Measurements from ENCODE around the gene SRC. TPM values are rescaled to one million over a fixed set of nuclear protein-coding genes. Genes with fewer than 3 reads are reported as not detected.

Gene SRC
- total RNA-seq, 1 donor from 2014 or later = 72.7 TPM

GRCh38 chr20:37415118-37416085 lies 69.5 kb downstream of the SRC start:
- DNase-seq (no peak), ATAC-seq (ENCODE audit: low read depth) (no peak)
- Mint-ChIP-seq H3K4me1 (no peaks in the 10 kb centered on the region), H3K36me3 (ENCODE audit: low read depth) (no peaks in the 10 kb centered on the region), H3K4me3 (no peak overlapping the region), H3K27me3 (no peaks in the 10 kb centered on the region), H3K27ac (no peak overlapping the region), H3K9me3 (no peaks in the 10 kb centered on the region)
- no peak for TF ChIP-seq CTCF (IDR thresholded peaks at IDR 0.05)
- POLR2A ChIA-PET = no interaction called here
- CTCF ChIA-PET = no interaction called here
- intact Hi-C loops (cut with micrococcal nuclease) = no loop called here

GRCh38 chr20:37416100-37416847 lies 70.3 kb downstream of the SRC start:
- H3K36me3 Mint-ChIP-seq (ENCODE audit: low read depth) = no peaks in the 10 kb centered on the region
- POLR2A ChIA-PET = no interaction called here
- peaks cover 6% of the 10 kb centered on the region for H3K27me3 Mint-ChIP-seq
- intact Hi-C loops (cut with micrococcal nuclease) = no loop called here
- DNase-seq (no peak), ATAC-seq (ENCODE audit: low read depth) (no peak)
- CTCF ChIA-PET = no interaction called here
- TF ChIP-seq CTCF (IDR thresholded peaks at IDR 0.05) = no peak
- H3K27ac Mint-ChIP-seq = no peak overlapping the region
- no peaks in the 10 kb centered on the region for H3K4me1 Mint-ChIP-seq
- H3K9me3 Mint-ChIP-seq = no peaks in the 10 kb centered on the region
- no peak overlapping the region for H3K4me3 Mint-ChIP-seq

GRCh38 chr20:37416848-37417616 lies 71.1 kb downstream of the SRC start:
- CTCF ChIA-PET = no interaction called here
- H3K4me1 Mint-ChIP-seq = no peaks in the 10 kb centered on the region

GRCh38 chr20:37417617-37418467 lies 71.9 kb downstream of the SRC start:
- POLR2A ChIA-PET = no interaction called here
- intact Hi-C loops (cut with micrococcal nuclease) = no loop called here
- H3K36me3 Mint-ChIP-seq (ENCODE audit: low read depth) = no peaks in the 10 kb centered on the region
- H3K9me3 Mint-ChIP-seq = no peaks in the 10 kb centered on the region
- TF ChIP-seq CTCF (IDR thresholded peaks at IDR 0.05) = no peak
- DNase-seq (no peak), ATAC-seq (ENCODE audit: low read depth) (no peak)
- H3K27ac Mint-ChIP-seq = no peak overlapping the region
- H3K4me1 Mint-ChIP-seq = no peaks in the 10 kb centered on the region
- CTCF ChIA-PET = no interaction called here
- H3K4me3 Mint-ChIP-seq = no peak overlapping the region
- peaks cover 11% of the 10 kb centered on the region for H3K27me3 Mint-ChIP-seq

More at GRCh38 chr20:37416848-37417616, 71.1 kb downstream of the SRC start:
- Mint-ChIP-seq H3K4me3 (no peak overlapping the region), H3K36me3 (ENCODE audit: low read depth) (no peaks in the 10 kb centered on the region), H3K27me3 (peaks cover 8% of the 10 kb centered on the region), H3K9me3 (no peaks in the 10 kb centered on the region), H3K27ac (no peak overlapping the region)
- POLR2A ChIA-PET = no interaction called here
- TF ChIP-seq CTCF (IDR thresholded peaks at IDR 0.05) = no peak
- ATAC-seq (ENCODE audit: low read depth) (no peak), DNase-seq (no peak)
- intact Hi-C loops (cut with micrococcal nuclease) = no loop called here
